Heart left ventricle (tissue), 16 donors: ENCODE results near the gene ZNF524. TPM values are rescaled to one million over a fixed set of nuclear protein-coding genes. Genes with fewer than 3 reads are reported as not detected.

Experiments used
- ATAC-seq, 4 donors: fragments of 200-7000 bp; cut with Tn5 transposase; one replicate each; pipeline ENCODE4 v1.9.1; 2020 to 2022; ENCODE audit warnings: moderate library complexity in 4 of 4, mild to moderate bottlenecking in 3 of 4, moderate number of reproducible peaks in 1 of 4
- DNase-seq, 5 donors: peaks; one replicate each; pipeline ENCODE4 v3.0.0-alpha.2; 2020
- H3K27ac ChIP-seq, 12 donors: fragments of 200-600 bp; sonication (generic) in 4 of 12; one replicate each; pipeline versions ENCODE4 v1.5.0 to v1.8.0; 2016 to 2022; ENCODE audit warnings: mild to moderate bottlenecking in 2 of 12
- H3K27me3 ChIP-seq, 9 donors: fragments of 200-600 bp; sonication (generic) in 2 of 9; one replicate each; pipeline versions ENCODE4 v1.5.1 to v1.8.0; 2016 to 2022; ENCODE audit warnings: mild to moderate bottlenecking in 3 of 9
- H3K36me3 ChIP-seq, 9 donors: fragments of 200-600 bp; sonication (generic) in 2 of 9; one replicate each; pipeline versions ENCODE4 v1.5.0 to v1.8.0; 2018 to 2022; ENCODE audit warnings: mild to moderate bottlenecking in 2 of 9
- H3K4me1 ChIP-seq, 12 donors: fragments of 200-600 bp; sonication (generic) in 4 of 12; one replicate each; pipeline versions ENCODE4 v1.5.0 to v1.8.0; 2016 to 2022; ENCODE audit warnings: mild to moderate bottlenecking in 3 of 12
- H3K4me3 ChIP-seq, 12 donors: fragments of 200-600 bp; sonication (generic) in 4 of 12; one replicate each; pipeline versions ENCODE4 v1.5.0 to v1.8.0; 2017 to 2022; ENCODE audit warnings: mild to moderate bottlenecking in 9 of 12, moderate library complexity in 4 of 12
- H3K9me3 ChIP-seq, 12 donors: fragments of 200-600 bp; sonication (generic) in 4 of 12; one replicate each; pipeline versions ENCODE4 v1.5.0 to v1.8.0; 2016 to 2022; ENCODE audit warnings: mild to moderate bottlenecking in 1 of 12
- CTCF ChIP-seq, 12 donors: fragments of 200-600 bp; sonication (generic) in 4 of 12; IDR thresholded peaks; one replicate each; pipeline versions ENCODE4 v1.5.0 to v1.8.0; 2018 to 2022; ENCODE audit warnings: antibody characterized with exemption in 12 of 12, mild to moderate bottlenecking in 5 of 12
- POLR2A ChIP-seq, 2 donors: fragments of 450-650 bp; IDR thresholded peaks; one replicate each; pipeline ENCODE4 v1.6.1; 2017; ENCODE audit warnings: antibody characterized with exemption in 2 of 2, mild to moderate bottlenecking in 2 of 2, moderate library complexity in 2 of 2
- WGBS, 4 donors: extraction: QIAGEN DNeasy Blood & Tissue Kit in 2 of 4; methylation state at CpG; one replicate each; pipeline versions ENCODE4 v1.1.5 to v1.1.7; 2013 to 2018; 5-methylcytosine and 5-hydroxymethylcytosine counted together
- intact Hi-C, 10 donors: fragments of 100-400 bp; cut with DNase I; formaldehyde crosslinking; loops; one replicate each; pipeline versions ENCODE4 v1.11.1 to v1.14.2; 2022
- polyA plus RNA-seq, 2 donors: library from polyadenylated mRNA; stranded (reverse); fragments of 200-250 nt; gene quantifications; one replicate each; pipeline ENCODE4 v1.2.3, GENCODE V29; 2013
- total RNA-seq, 9 donors: library from RNA; depleted of rRNA in 2 of 9; stranded (reverse); fragments of >200 nt in 2 of 9; fragmentation: NEBNext Ultra II Directional in 3 of 9; extraction: Animal tissue kit (Norgen Biotek cat#: 25700) in 3 of 9; gene quantifications; one replicate each; pipeline versions ENCODE4 v1.1.0 to v1.2.4, GENCODE V29; 2016 to 2023
- donor health status: ischemic (EF 13 %, LVEDD 7.1; RV severe dilation, severe dysfunction).
- donor health status: healthy with polysubstance abuse.
- donor health status: DM: no; HTN: yes; CAD: no.
- donor health status: DM: no; HTN: no; CAD: no.
- donor health status: ischemic (EF 25% LVEDD 6.9; RV normal size, moderate dysfunction).
- donor health status: ischemic (EF 25% LVEDD 5.7; RV mildly dilated, moderate dysfunction).
- donor health status: healthy.
- donor health status: DM: yes; HTN: yes; CAD: no.
- donor health status: ischemic (EF 35%, LVEDD 5.7; RV mildly dilated, moderate dysfunction).
- donor health status: nonischemic (EF 11% LVEDD 7.7; RV severe dilation, severe dysfunction).
- donor health status: DM: yes; HTN: yes; CAD: no.
- donor health status: PGD.
- donor health status: ischemic (EF 29% LVEDD 5.4; RV normal size, mild dysfunction).
- donor health status: nonischemic (EF 23%, LVEDD 6.1; RV moderate dilation, normal function).

ZNF524 gene
- total and polyA plus RNA-seq, 11 donors = 11.0 to 34.7 (median 16.7) TPM

GRCh38 chr19:55586976-55587668, 13.0 kb upstream of the ZNF524 start:
- Histone ChIP-seq H3K27me3 (peaks cover 0 to 10% (median 0%) of the 10 kb centered on the region in 9 donors), H3K9me3 (no peaks in the 10 kb centered on the region), H3K4me1 (peaks cover 0 to 27% (median 19%) of the 10 kb centered on the region in 12 donors), H3K27ac (peak overlapping the region in 6 of 12 donors; percentile 9 to 82 (median 24)), H3K36me3 (peaks cover 0 to 9% (median under 1%) of the 10 kb centered on the region in 9 donors), H3K4me3 (peak overlapping the region in 10 of 12 donors; percentile 20 to 49 (median 42))
- TF ChIP-seq CTCF (IDR thresholded peaks at IDR 0.05) (no peak), POLR2A (IDR thresholded peaks at IDR 0.05) (no peak)
- peak; percentile 94 to 97 (median 95) for DNase-seq
- intact Hi-C loops = loop anchor here in 4 of 10 donors (5.0 kb wide), 4 partner anchors 40 to 70 kb away; partner anchors contain the start of gene SBK3 (in 1 of the 4)
- ATAC-seq = peak; percentile 83 to 94 (median 88)
- 1 to 3% (median 1%) methylated on average over 34 to 40 of the region's 40 CpGs for WGBS, 4 donors

GRCh38 chr19:55588738-55589137, 11.3 kb upstream of the ZNF524 start:
- 92 to 94% (median 93%) methylated on average over 8 of the region's 8 CpGs for WGBS, 4 donors
- no peaks in the 10 kb centered on the region for H3K9me3 ChIP-seq
- TF ChIP-seq POLR2A (IDR thresholded peaks at IDR 0.05) (no peak), CTCF (IDR thresholded peaks at IDR 0.05) (no peak)
- H3K36me3 ChIP-seq = peaks cover 0 to 19% (median 4%) of the 10 kb centered on the region in 9 donors
- H3K27ac ChIP-seq = no peak overlapping the region
- peaks cover 0 to 27% (median 19%) of the 10 kb centered on the region in 12 donors for H3K4me1 ChIP-seq
- ATAC-seq = no peak
- intact Hi-C loops = loop anchor here in 4 of 10 donors (5.0 kb wide), 4 partner anchors 41 to 71 kb away; partner anchors contain the start of gene SBK3 (in 1 of the 4)
- H3K4me3 ChIP-seq = no peak overlapping the region
- H3K27me3 ChIP-seq = peaks cover 0 to 10% (median 0%) of the 10 kb centered on the region in 9 donors
- DNase-seq = no peak

GRCh38 chr19:55590109-55590508, 10.0 kb upstream of the ZNF524 start:
- no peak overlapping the region for H3K4me3 ChIP-seq
- H3K27ac ChIP-seq = no peak overlapping the region
- TF ChIP-seq POLR2A (IDR thresholded peaks at IDR 0.05) = no peak
- TF ChIP-seq CTCF (IDR thresholded peaks at IDR 0.05) = no peak
- WGBS, 4 donors = 57 to 68% (median 63%) methylated on average over 7 of the region's 7 CpGs
- H3K9me3 ChIP-seq = no peaks in the 10 kb centered on the region
- ATAC-seq (no peak), DNase-seq (no peak)
- peaks cover 0 to 28% (median 9%) of the 10 kb centered on the region in 9 donors for H3K36me3 ChIP-seq
- H3K27me3 ChIP-seq = peaks cover 0 to 10% (median 0%) of the 10 kb centered on the region in 9 donors
- H3K4me1 ChIP-seq = peaks cover 0 to 27% (median 19%) of the 10 kb centered on the region in 12 donors
- intact Hi-C loops = loop anchor here in 1 of 10 donors (10.0 kb wide), 1 partner anchor 75 kb away; no protein-coding TSS in a partner anchor

- intact Hi-C loops = loop anchor here in 1 of 10 donors (10.0 kb wide), 1 partner anchor 76 kb away; no protein-coding TSS in a partner anchor
- Histone ChIP-seq H3K4me1 (peaks cover 0 to 23% (median 16%) of the 10 kb centered on the region in 12 donors), H3K27ac (no peak overlapping the region), H3K9me3 (no peaks in the 10 kb centered on the region), H3K4me3 (no peak overlapping the region), H3K36me3 (peaks cover 0 to 33% (median 14%) of the 10 kb centered on the region in 9 donors), H3K27me3 (peaks cover 0 to 7% (median 0%) of the 10 kb centered on the region in 9 donors)
- ATAC-seq (no peak), DNase-seq (no peak)
- no peak for TF ChIP-seq POLR2A (IDR thresholded peaks at IDR 0.05)
- no peak for TF ChIP-seq CTCF (IDR thresholded peaks at IDR 0.05)
- 85 to 89% (median 87%) methylated on average over 10 of the region's 10 CpGs for WGBS, 4 donors
Observed at GRCh38 chr19:55590617-55591016, 9.5 kb upstream of the ZNF524 start.
